Stimulated activated CD8-positive, alpha-beta memory T cell treated with anti-CD3 and anti-CD28 coated beads, Interleukin-7, amount 100 ng/mL, for 24 hours (primary cell): ENCODE measurements around the gene RASA4B.
"Not testable (repeated sequence)": the region's sequence is repeated elsewhere in the genome, so short reads cannot be mapped to it uniquely, and the experiment has no call there.

Experiments used
- DNase-seq: peaks from one replicate; pipeline ENCODE4 v3.0.0-alpha.2; 2020; ENCODE audit warnings: low read depth

RASA4B gene

GRCh38 chr7:102474116-102474515 lies 43.5 kb downstream of the RASA4B start:
- not testable (repeated sequence) for DNase-seq

DNA sequence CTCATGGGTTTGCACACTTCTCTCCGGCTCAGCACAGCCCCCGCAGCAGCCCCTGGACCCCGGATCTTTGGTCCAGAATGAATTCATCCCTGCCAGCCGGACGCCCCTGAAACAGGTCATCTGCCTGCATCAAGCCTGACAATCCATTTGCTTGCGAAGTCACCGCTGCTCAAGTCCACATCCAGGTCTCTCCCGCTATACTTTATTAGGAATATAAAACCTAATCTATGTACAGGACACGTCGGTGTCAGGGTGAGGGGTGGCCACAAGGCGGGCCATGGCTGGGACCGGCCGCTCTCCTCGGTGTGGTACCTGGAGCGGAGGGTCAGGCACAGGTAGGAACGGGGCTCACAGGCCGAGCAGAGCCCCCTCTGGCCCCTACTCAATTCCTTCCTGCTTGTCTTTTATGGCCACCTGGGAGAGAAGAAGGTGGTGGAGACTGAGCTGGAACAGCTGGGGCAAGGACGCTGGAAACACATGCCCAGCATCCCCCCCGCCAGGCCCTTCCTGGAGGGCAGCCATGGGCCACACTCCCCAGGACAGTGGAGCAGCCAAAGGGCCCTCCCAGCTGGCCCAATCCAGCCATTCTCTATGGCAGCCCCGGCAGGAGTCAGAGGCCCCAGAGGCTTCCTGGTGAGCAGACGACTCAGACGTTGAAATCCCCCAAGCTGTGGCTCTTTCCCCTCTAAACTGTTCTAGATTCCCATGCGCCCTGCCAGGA lies 44.1 kb downstream of the RASA4B start:
- no peak for DNase-seq

- no peak for DNase-seq
These were observed 45.2 kb downstream of the RASA4B start for GRCh38 chr7:102472126-102473041.

DNA sequence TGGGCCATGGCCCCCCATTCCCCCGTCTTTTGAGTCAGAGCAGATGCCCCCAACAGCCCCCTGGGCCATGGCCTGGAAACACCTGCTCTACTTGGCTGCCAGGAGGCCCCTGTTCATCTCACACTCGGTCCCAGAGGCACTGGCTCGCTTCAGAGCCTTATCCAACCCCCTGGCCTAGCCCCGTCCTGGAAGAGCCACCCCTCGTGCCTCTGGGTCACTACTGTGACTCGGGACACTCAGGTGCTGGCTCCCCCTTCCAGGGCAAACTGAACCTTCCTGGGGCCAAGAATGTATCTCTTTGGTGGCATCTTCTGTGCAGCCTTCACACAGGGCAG lies 45.8 kb downstream of the RASA4B start:
- no peak for DNase-seq

DNA sequence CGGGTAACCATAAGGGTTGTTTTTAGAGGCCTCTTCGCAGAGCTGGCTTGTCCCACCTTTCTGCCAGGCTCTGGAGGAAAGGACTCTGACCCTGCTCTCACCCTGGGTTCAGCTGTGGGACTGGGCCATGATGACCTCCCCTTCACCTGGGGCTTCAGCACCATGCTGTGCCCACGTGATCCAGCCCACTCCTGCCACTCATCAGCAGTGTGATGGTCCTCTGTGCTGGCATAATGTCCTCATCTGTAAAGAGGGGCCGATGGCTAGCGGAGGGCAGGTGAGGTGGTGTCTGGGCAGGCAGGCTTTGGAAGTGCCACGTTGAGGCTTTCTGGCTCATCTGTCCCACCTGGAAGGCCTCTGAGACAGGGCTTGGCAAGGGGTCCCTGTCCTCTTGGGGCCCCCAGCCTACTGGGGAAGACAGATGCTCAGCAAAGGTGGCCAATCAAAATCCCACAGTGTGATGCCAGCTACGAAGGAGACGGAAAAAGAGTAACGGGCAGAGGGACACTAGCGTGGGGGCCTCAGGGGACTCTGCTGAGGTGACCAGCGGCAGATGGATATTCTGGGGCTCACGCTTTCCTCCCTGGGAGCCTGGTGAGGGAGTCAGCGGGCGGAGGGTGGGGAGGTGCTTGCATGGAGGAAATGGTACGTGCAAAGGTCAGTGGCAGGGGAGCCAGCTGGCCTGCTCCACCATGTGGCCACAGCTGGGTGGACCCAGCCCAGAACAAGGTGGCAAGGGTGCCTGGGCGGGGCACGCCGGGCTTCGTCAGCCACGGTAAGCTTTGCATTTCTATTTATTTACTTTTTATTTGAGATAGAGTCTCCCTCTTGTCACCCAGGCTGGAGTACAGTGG lies 47.4 kb downstream of the RASA4B start:
- no peak for DNase-seq

- DNase-seq = no peak
These were observed 48.1 kb downstream of the RASA4B start for GRCh38 chr7:102469351-102469971.

- no peak for DNase-seq
These were observed 48.9 kb downstream of the RASA4B start for GRCh38 chr7:102468478-102469350.

DNA sequence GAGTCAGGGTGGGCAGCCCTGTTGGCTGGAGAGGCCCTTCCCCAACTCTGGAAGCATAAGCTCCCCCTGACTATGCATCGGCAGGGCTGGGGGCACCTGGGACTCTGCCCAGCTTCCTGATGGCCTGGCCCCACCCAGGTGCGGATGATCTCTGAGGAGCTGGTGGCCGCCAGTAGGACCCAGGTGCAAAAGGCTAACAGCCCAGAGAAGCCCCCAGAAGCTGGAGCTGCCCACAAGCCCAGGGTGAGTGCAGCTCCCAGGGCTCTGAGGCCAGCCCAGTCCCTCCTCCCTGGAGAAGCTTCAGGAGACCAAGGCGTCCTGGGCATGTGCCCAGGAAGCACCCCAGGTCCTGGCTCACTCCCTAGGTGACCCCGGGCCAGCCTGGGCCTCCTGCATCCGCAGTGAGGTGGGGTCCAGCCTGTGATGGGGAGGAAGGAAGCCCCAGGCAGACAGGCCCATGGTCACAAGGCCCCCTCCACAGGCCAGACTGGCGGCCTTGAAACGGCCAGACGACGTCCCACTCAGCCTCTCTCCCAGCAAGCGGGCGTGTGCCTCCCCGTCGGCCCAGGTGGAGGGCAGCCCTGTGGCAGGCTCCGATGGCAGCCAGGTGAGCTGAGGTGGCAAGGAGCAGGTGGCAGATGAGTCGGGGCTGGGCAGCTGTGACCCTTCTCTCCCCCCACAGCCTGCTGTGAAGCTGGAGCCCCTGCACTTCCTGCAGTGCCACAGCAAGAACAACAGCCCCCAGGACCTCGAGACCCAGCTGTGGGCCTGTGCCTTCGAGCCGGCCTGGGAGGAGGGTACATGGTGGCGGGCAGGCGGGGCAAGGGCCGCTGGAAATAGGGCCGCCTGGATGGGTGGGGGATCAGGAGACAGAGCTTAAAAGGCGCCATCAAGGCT lies 49.7 kb downstream of the RASA4B start:
- DNase-seq = no peak

DNA sequence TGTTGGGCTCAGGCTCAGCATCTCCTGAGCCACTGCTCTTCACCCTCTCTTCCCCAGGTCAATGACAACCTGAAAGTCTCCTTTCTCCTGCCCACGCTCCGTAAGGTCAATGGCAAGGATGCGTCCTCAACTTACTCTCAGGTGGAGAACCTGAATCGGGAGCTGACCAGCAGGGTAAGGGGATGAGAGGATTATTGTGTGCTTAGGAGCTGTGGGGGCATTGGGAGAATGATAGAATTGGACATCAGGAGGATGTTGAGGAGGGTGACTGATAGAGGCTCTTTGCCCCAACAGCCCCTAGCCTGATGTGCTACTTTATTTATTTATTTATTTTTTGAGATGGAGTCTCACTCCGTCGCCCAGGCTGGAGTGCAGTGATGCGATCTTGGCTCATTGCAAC lies 51.5 kb downstream of the RASA4B start:
- DNase-seq = no peak

- DNase-seq = peak; percentile 90
These were observed 52.8 kb downstream of the RASA4B start, which contains the start of the genes ALKBH4 and LRWD1 for GRCh38 chr7:102464577-102465280. TSS of gene ALKBH4 (minus strand) at chr7:102464863. CDS start at chr7:102464836, 27 bp downstream. TSS of gene LRWD1 (plus strand) at chr7:102464984. CDS start at chr7:102465081, 97 bp downstream.

GRCh38 chr7:102463841-102464576 lies 53.6 kb downstream of the RASA4B start:
- DNase-seq = no peak

DNA sequence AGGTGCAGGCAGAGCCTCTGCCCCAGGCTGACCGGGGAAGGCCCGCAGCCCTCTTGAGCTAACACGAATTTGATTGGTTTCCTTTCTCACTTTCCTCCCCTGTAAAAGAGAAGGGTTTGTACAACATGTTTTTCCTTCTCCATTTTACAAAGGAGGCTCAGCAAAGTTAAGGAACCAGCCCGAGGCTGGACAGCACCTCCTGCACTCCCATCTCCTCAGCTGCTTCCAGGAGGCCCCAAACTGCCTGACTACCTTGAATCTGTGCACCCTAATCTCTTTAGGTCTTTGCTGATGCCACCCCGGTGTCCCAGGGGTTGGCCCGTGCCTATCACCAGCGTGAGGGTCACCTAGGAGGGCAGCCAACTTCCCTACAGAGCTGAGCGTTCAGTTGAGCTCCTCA lies 57.1 kb downstream of the RASA4B start:
- DNase-seq = no peak

- no peak for DNase-seq
These were observed 58.2 kb downstream of the RASA4B start for GRCh38 chr7:102459221-102459844.

DNA sequence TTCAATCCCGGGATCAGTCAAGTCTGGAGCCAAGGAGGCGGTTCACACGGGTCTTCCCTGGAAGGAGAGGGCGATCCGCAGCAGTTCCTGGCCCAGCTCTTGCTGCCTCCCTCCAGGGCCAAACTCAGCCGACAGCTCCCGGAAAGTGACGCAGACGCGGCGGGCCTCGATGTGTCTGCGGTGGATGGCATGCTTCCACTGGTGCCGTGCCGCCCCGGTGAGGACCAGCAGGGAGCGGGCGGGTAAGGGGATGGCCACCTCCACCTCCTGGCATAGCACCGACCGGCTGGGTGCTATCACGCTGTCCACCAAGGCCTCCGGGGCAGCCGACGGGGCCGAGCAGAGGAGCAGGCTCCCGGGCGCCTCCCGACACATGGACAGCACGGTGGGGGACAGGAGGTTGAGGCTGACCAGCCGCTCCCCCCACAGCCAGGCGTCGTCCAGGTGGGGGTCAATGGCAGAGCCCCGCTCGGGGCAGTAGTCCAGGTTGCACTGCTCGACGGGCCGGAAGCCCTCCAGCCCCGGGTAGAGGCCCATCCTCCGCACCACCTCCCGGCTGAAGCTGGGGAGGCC lies 60.1 kb downstream of the RASA4B start:
- DNase-seq = no peak

DNA sequence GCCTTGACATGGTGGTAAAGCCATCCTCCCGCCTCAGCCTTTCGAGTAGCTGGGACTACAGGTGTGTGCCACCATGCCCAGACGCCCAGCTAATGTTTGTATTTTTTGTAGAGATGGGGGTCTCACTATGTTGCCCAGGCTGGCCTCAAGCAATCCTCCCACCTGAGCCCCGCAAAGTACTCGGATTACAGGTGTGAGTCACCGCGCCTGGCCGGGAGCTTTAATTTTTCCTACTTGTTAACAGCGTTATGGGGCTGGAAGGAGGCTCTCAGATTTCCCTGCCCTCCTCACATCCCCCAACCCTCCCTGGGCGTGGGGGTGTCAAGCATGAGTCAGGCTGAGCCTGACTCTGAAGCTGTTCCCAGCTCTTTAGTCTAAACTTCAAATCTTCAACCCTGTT lies 61.2 kb downstream of the RASA4B start:
- no peak for DNase-seq

DNA sequence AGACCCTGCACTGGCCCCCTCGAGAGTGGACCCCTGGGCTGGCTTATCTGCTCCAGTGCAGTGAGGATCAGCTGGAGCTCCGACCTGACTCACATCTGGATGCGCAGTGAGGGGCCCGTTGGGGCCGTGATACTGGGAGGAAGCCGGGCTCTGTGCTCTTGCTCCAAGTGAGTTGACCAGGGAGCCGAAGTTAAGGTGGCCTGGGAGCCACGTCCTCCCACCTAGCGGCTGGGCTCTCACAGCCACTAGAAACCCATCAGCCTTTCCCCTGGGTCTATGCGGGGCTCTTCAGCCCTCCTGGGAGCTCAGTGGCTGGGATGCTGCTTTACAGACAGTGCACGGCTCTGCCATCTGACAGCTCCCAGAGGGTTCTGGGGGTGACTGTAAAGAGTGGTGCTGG lies 62.0 kb downstream of the RASA4B start:
- no peak for DNase-seq

DNA sequence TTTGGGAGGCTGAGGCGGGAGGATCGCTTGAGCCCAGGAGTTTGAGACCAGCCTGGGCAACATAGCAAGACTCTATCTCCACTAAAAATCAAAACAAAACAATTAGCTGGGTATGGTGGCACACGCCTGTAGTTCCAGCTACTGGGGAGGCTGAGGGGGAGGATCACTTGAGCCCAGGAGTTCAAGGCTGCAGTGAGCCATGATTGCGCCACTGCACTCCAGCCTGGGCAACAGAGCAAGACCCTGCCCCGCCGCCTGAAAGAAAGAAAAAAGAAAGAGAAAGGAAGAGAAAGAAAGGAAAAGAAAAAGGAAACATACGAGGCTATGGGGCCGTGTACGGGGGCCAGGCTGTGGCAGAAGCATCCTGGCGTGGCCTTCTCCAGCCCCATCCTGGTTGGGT lies 62.6 kb downstream of the RASA4B start:
- DNase-seq = not testable (repeated sequence)

- DNase-seq = no peak
These were observed 63.1 kb downstream of the RASA4B start for GRCh38 chr7:102454468-102454867.
